Adrenal gland (tissue), 12 donors: Measurements from ENCODE around the gene TANK. TPM values are rescaled to one million over a fixed set of nuclear protein-coding genes. Genes with fewer than 3 reads are reported as not detected.
"Not testable (repeated sequence)": the region's sequence is repeated elsewhere in the genome, so short reads cannot be mapped to it uniquely, and the experiment has no call there.

Source experiments
- DNase-seq, 7 donors: peaks; one replicate each; pipeline ENCODE4 v3.0.0-alpha.2; 2019 to 2020
- H3K27ac ChIP-seq, 5 donors: fragments of 200-600 bp; sonication (generic) in 4 of 5; 1 replicate in 3 of 5; 2 replicates in 2 of 5; pipeline versions ENCODE4 v1.5.1 to v1.8.0; 2016 to 2020; ENCODE audit warnings: mild to moderate bottlenecking in 1 of 5
- H3K27me3 ChIP-seq: fragments of 200-600 bp; 2 replicates; pipeline ENCODE4 v1.8.0; 2021
- H3K36me3 ChIP-seq, 2 donors: fragments of 200-600 bp; replicated peaks in 1 of 2; 1 replicate in 1 of 2; 2 replicates in 1 of 2; pipeline versions ENCODE4 v1.5.1 to v1.8.0; 2018 to 2022
- H3K4me1 ChIP-seq, 2 donors: fragments of 200-600 bp; replicated peaks in 1 of 2; 1 replicate in 1 of 2; 2 replicates in 1 of 2; pipeline versions ENCODE4 v1.5.1 to v1.8.0; 2018 to 2021
- H3K4me3 ChIP-seq, 4 donors: fragments of 200-600 bp; sonication (generic) in 3 of 4; one replicate each; pipeline ENCODE4 v1.5.1; 2016 to 2018
- H3K9me3 ChIP-seq, 3 donors: fragments of 200-600 bp; sonication (generic) in 1 of 3; replicated peaks in 1 of 3; 1 replicate in 2 of 3; 2 replicates in 1 of 3; pipeline versions ENCODE4 v1.5.1 to v1.8.0; 2016 to 2021
- POLR2A ChIP-seq, 2 donors: fragments of 450-650 bp; IDR thresholded peaks; one replicate each; pipeline ENCODE4 v1.6.1; 2017; ENCODE audit warnings: antibody characterized with exemption in 2 of 2, mild to moderate bottlenecking in 2 of 2, moderate library complexity in 1 of 2
- WGBS, 4 donors: extraction: QIAGEN DNeasy Blood & Tissue Kit in 2 of 4; methylation state at CpG; one replicate each; pipeline versions ENCODE4 v1.1.5 to v1.1.7; 2013 to 2017; 5-methylcytosine and 5-hydroxymethylcytosine counted together
- intact Hi-C, 2 donors: fragments of 100-400 bp; cut with DNase I; formaldehyde crosslinking; loops; one replicate each; pipeline versions ENCODE4 v1.14.1 to v1.15.0; 2022 to 2023
- polyA plus RNA-seq, 3 donors: library from polyadenylated mRNA; stranded (reverse); fragments of 200-250 nt in 2 of 3; fragments of 350-450 nt in 1 of 3; fragmentation: Illumina TruSeq in 1 of 3; extraction: RNeasy Lipid Tissue Mini Kit (QIAGEN cat#74804) in 1 of 3; gene quantifications; one replicate each; pipeline ENCODE4 v1.2.3, GENCODE V29; 2013 to 2014
- total RNA-seq, 9 donors: library from RNA; depleted of rRNA in 4 of 9; stranded (reverse); fragments of >200 nt in 4 of 9; fragments of 120-200 nt in 1 of 9; fragmentation: NEBNext Ultra II Directional in 1 of 9; extraction: Animal tissue kit (Norgen Biotek cat#: 25700) in 1 of 9; gene quantifications; one replicate each; pipeline versions ENCODE4 v1.1.0 to v1.2.4, GENCODE V29; 2013 to 2023
- TF ChIP-seq, protein P1 (sequence below), 6 experiments: fragments of 450-650 bp in 4 of 6; fragments of 200-600 bp in 2 of 6; sonication (generic) in 1 of 6; IDR thresholded peaks; 1 replicate in 5 of 6; 2 replicates in 1 of 6; pipeline versions ENCODE4 v1.5.1 to v1.8.0; 2016 to 2021; ENCODE audit warnings: antibody characterized with exemption in 6 of 6, mild to moderate bottlenecking in 2 of 6, moderate library complexity in 1 of 6
- donor health status: healthy with polysubstance abuse.
- donor health status: Bipolar disorder and iron deficiency.
- donor health status: DM: yes; HTN: yes; CAD: no.
- donor health status: DM: no; HTN: no; CAD: no.
- donor health status: DM: no; HTN: no; CAD: no.
- donor health status: DM: yes; HTN: yes; CAD: no.

Gene TANK
- total and polyA plus RNA-seq, 12 donors, result 23.7 to 90.9 (median 55.0) TPM

DNA sequence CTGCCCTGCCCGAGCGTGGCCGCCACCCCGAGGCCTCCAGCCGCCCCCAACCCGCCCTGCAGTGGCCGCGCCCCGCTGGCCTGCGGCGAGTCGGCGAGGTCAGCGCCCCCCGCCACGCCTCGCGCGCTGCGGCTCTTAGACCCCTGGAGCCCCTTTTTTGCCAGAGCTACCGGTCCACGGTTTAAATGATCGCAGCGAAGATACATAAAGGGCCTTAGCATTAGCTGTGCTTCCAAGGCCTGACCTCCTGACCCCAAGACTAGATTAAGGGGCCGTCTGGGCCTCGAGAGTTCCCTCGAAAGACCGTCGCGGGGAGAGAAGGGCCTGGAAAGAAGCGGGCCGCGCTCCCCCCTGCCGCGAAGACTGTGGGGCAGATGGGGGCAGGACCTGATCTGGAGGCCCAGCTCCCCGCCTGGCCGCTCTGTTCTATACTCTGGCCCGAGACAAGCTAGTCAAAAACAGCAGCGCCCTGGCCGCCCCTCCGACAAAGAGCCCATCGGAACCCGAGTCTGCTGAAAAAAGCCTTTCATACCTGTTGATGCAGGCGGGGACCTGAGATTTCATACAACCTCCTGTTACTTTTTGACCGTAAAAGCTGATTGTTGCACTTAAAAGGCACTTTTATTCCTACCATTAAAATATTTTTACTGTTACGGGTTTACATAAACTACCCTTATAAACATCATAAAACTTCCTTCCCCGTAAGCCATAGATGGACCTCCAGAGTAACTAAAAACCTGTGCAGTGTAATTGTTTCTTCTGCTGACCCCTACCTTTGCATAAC, 79.3 kb downstream of the TANK start:
- 88 to 96% (median 90%) methylated on average over 23 to 47 of the region's 47 CpGs for WGBS, 4 donors
- no peaks in the 10 kb centered on the region for H3K36me3 ChIP-seq
- no peak for DNase-seq
- no peak for TF ChIP-seq POLR2A (IDR thresholded peaks at IDR 0.05)
- TF ChIP-seq, protein P1, sequence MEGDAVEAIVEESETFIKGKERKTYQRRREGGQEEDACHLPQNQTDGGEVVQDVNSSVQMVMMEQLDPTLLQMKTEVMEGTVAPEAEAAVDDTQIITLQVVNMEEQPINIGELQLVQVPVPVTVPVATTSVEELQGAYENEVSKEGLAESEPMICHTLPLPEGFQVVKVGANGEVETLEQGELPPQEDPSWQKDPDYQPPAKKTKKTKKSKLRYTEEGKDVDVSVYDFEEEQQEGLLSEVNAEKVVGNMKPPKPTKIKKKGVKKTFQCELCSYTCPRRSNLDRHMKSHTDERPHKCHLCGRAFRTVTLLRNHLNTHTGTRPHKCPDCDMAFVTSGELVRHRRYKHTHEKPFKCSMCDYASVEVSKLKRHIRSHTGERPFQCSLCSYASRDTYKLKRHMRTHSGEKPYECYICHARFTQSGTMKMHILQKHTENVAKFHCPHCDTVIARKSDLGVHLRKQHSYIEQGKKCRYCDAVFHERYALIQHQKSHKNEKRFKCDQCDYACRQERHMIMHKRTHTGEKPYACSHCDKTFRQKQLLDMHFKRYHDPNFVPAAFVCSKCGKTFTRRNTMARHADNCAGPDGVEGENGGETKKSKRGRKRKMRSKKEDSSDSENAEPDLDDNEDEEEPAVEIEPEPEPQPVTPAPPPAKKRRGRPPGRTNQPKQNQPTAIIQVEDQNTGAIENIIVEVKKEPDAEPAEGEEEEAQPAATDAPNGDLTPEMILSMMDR (IDR thresholded peaks at IDR 0.05), result no peak
- peak overlapping the region in 1 of 4 donors; percentile 86 for H3K4me3 ChIP-seq
- H3K27ac ChIP-seq, result peak overlapping the region in 1 of 5 donors; percentile 51
- H3K4me1 ChIP-seq, result peaks cover 5 to 15% of the 10 kb centered on the region in 2 donors
- intact Hi-C loops, result no loop called here
- H3K27me3 ChIP-seq, result no peaks in the 10 kb centered on the region
- no peaks in the 10 kb centered on the region for H3K9me3 ChIP-seq

DNA sequence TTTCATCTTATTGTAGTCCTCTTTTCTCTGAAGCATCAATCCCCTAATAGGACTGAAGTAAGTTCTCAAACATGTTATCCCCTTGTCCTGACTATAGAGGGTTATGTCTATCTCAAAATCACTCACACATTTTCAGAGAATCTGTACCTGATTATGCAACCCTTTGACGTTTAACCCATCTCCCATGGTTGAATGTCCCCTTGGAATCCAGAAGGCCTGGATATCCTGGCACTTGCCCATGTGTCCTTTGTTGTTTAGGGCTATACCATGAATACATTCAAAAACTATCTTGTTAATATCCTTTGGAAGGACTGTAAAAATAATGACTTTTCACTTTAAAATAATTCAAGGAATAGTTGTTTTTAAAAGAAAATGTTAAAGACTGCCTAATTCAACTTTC, 81.7 kb downstream of the TANK start:
- H3K27me3 ChIP-seq, result peaks cover 9% of the 10 kb centered on the region
- WGBS, 4 donors, result 53 to 72% (median 60%) methylated on average over 1 of the region's 1 CpG
- intact Hi-C loops, result no loop called here
- H3K4me3 ChIP-seq, result no peak overlapping the region
- H3K9me3 ChIP-seq, result no peaks in the 10 kb centered on the region
- H3K4me1 ChIP-seq, result peaks cover 5 to 15% of the 10 kb centered on the region in 2 donors
- no peak overlapping the region for H3K27ac ChIP-seq
- TF ChIP-seq, protein P1 (IDR thresholded peaks at IDR 0.05), result no peak
- TF ChIP-seq POLR2A (IDR thresholded peaks at IDR 0.05), result no peak
- H3K36me3 ChIP-seq, result no peaks in the 10 kb centered on the region
- DNase-seq, result no peak

DNA sequence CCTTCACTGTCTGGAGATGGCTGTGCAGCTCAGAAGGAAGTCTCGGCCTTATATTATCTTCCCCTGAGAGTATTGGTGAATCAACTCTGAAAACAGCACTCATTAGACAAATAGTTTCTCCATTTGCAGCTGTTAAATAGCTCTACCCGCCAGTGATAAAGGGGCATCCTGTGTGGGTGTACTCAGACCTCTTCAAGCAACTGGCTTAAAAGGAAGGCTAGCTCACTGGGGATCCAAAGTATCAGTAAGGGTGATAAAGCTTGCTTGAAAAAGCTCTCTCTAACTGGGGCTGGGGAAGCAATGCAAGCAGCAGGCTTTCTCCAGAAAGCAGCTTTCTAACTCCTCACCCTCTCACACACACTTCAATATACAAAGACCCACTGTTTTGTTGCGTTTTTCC, 83.1 kb downstream of the TANK start:
- H3K27ac ChIP-seq, result no peak overlapping the region
- intact Hi-C loops, result no loop called here
- no peak for DNase-seq
- H3K4me1 ChIP-seq, result peaks cover 0 to 1% of the 10 kb centered on the region in 2 donors
- no peaks in the 10 kb centered on the region for H3K9me3 ChIP-seq
- TF ChIP-seq, protein P1 (IDR thresholded peaks at IDR 0.05), result no peak
- TF ChIP-seq POLR2A (IDR thresholded peaks at IDR 0.05), result no peak
- no peak overlapping the region for H3K4me3 ChIP-seq
- no peaks in the 10 kb centered on the region for H3K36me3 ChIP-seq
- whole genome bisulfite sequencing, 4 donors, result 78 to 88% (median 82%) methylated on average over 3 of the region's 3 CpGs
- peaks cover 15% of the 10 kb centered on the region for H3K27me3 ChIP-seq

DNA sequence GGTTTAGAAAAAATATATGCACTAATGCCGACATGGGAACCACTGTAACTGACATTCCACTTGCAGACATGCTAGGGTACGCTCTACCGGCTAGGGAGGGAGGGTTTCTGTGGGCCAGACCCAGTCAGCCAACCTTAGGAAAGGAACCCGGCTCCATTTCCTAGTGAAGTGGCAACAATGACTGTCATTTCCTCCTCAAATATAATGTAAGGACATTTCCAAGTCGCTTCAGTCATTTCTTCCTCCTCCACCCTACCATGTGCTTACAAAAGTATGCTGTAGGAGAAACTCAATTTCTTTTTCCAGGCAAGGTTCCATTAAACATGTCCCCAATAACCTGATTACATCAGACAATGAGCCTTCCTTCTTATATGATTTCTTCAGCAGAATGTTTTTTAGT, 83.7 kb downstream of the TANK start:
- Histone ChIP-seq H3K4me3 (no peak overlapping the region), H3K27ac (no peak overlapping the region), H3K36me3 (no peaks in the 10 kb centered on the region), H3K27me3 (peaks cover 15% of the 10 kb centered on the region), H3K4me1 (no peaks in the 10 kb centered on the region), H3K9me3 (no peaks in the 10 kb centered on the region)
- DNase-seq, result no peak
- TF ChIP-seq, protein P1 (IDR thresholded peaks at IDR 0.05), result no peak
- no peak for TF ChIP-seq POLR2A (IDR thresholded peaks at IDR 0.05)
- intact Hi-C loops, result no loop called here
- WGBS, 4 donors, result 84 to 94% (median 87%) methylated on average over 5 of the region's 5 CpGs

DNA sequence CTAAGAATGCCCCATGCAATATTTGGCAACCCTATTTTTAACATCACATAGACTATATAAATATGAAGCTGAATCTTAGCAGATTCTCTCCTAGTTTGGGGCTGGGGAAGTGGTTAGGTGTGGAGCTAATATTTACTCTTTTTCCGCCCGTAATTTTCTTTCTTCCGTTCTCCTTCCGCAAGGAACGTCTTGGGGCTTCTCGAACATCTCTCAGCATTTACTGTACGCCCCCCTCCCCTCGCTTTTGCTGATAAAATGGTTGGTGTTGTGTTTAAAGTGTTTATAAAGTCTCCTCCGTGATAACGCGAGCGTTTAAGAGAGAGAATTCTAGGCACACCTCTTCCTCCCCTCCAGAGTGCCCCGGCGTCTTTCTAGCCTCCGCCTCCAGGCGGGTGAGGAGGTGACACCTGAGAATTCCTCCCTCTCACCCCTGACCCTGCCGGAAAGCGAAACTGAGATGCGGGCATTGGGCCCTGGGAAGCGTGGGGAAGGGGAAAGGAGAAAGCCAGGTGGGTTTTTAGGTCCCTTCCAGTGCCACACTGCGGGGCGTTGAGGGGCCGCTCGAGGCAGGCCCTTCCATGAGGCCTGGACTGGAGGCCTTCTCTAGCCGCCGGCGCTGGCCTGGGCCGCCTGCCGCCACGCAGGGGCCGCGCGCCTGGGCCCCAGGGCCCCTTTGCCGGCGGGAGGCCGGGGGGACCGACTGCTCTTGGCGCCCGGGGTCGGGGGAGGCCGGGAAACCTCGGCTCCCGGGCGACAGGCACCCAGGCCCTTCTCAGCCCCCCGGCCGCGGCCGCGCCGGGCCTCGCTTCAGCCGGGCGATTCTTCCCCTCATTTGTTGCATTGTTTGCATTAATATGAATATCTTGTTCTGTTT, 84.4 kb downstream of the TANK start:
- intact Hi-C loops, H3K4me1 ChIP-seq, H3K36me3 ChIP-seq, H3K9me3 ChIP-seq, DNase-seq, H3K27ac ChIP-seq: not testable (repeated sequence)
- WGBS, 4 donors, result 47 to 76% (median 63%) methylated on average over 19 to 41 of the region's 53 CpGs
- peaks cover 20% of the 10 kb centered on the region for H3K27me3 ChIP-seq
- peak overlapping the region in 1 of 4 donors; percentile 39 for H3K4me3 ChIP-seq
